ENCODE data around the gene TKT.

The TKT gene

DNA sequence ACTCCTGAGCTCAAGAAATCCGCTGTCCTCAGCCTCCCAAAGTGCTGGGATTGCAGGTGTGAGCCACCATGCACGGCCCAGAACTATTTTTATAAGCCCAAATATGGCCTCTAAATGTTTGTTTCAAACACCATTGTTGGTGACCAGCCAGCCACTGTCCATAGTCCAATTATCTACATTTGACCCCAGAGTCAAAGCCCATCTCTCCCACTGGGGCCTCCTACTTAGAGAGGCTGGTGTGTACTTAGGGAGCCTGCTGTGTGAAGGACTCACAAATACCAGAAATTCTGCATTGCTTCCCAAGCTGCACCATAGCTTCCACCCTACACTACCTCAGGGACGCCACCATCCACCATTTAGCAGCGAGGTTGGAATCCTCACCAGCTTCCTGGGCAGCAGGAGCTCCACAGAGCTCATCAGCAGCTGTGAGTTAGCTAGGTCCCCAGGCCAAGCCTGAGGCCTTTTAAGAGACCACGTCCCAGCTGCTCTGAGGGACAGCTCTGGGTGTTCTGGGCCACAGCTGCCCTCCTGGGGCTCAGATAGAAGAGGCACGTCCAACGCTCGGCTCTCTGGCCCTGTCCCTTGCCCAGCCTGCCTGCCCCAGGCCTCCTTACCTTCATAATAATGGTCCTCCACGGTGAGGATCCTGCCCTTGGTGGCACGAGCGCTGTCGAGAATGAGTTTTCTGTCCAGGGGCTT lies 29.5 kb downstream of the TKT start:
- in situ Hi-C loops (cut with MboI; ENCODE audit: low sequenced_read_pairs), result no loop called here

DNA sequence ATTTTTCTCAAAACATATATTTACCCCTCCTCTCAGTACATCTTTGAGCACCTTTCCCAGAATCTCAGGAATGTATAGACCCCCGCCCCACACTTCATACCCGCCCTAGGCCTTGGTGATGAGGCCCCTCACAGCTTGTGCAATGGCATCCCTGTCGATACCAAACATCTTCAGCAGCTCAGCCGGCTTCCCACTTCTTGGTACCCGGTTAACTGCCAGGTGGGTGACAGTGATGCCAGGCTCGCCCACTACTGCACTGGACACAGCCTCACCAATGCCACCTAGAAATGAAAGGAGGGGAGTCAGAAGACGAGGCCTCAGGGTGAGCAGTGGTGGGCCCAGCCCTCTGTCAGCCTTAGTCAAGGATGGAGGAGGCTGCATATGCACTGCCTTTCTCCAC lies 30.2 kb downstream of the TKT start:
- in situ Hi-C loops (cut with MboI; ENCODE audit: low sequenced_read_pairs), result no loop called here

DNA sequence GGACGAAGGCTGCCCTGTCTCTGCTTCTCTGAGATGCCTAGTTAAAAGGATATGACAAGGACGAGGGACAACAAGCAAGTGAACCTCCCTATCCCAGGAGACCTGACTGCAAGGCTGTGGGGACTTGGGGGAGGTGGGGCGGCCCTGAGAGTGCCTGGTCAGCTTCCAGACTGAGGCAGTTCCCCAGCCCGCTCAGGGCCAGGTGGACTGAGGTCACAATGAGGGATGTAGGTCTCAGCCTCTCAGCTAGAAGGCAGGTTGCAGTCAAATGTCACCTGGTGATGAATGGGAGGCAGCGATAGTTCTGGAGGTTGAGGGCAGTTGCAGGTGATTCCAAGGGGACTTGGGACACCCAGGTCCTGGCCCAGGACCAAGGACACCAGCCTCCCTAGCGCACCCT lies 30.6 kb downstream of the TKT start:
- in situ Hi-C loops (cut with MboI; ENCODE audit: low sequenced_read_pairs), result no loop called here

DNA sequence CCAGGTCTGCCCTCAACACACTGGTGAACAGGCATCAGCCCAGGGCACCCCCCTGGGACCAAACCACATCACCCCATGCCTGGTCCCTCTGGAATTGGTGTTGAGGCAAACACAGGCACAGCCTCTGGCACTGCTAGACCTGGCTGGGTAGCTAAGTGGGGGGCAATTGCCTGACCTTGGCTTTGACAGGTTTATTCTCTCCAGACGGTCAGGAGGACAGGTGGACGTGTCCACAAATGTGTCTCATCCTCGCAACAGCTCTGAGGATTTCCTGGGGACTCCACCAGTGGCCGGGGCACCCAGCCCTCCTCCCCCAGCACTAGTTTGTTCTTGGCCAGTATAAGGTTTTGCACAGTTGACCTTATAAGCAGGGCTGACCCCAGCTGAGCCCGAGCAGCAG lies 31.3 kb downstream of the TKT start:
- in situ Hi-C loops (cut with MboI; ENCODE audit: low sequenced_read_pairs), result no loop called here

DNA sequence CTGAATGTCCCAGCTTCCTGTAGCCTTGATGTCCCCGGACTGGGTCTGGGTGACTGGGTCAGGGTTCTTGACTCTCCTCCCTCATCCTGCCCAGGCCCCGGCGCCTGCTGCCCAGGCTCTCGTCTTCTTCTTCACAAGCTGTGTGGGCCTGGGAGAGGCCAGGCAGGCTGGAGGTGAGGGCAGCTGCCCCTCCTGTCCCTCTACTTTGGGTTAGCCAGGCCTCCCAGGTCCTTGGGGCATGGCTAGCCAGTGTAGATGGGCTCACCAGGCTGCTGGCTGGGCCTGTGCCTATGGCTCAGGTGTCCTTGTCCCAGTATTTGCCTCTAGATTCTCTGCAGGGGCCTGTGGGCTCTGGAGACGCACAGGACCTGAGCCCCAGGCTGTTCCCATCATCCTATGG lies 31.8 kb downstream of the TKT start:
- in situ Hi-C loops (cut with MboI; ENCODE audit: low sequenced_read_pairs), result no loop called here

DNA sequence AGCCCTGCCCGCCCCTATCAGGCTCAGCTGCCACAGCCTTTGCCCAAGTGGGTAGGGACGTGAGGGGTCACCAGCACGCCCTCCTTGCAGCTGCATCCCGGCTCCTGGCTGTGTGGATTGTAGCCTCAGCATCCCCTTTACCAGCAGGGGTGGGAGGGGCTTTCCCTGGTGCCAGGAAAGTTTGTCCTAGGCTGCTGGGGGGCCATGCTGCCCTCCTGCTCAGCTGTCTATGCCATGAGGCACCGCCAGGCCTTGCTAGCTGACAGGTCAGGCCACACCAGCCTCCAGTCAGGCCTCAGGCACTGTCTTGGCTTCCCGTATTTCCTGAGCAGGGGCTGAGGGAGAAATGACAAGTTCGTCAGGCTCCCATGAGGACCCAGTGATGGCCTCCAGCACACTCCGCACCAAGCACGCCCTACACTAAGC lies 32.3 kb downstream of the TKT start:
- in situ Hi-C loops (cut with MboI; ENCODE audit: low sequenced_read_pairs), result no loop called here

DNA sequence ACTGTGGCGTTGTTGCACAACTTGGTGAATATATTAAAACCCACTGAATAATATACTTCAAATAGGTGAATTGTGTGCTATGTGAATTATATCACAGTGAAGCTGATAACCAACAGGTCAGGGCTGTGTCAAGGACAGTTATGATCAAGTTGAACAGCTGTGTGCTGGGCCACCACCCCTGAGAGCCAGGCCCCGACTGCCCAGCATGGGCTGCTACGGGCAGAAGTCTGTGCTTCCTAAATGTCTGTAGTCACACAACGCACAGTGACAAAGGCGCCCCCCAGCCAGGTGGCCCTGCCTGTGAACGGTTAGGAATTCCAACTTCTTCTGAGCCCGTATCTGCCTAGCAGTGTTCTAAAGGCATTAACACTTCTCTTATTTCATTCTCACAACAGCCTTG lies 32.8 kb downstream of the TKT start:
- in situ Hi-C loops (cut with MboI; ENCODE audit: low sequenced_read_pairs), result no loop called here

DNA sequence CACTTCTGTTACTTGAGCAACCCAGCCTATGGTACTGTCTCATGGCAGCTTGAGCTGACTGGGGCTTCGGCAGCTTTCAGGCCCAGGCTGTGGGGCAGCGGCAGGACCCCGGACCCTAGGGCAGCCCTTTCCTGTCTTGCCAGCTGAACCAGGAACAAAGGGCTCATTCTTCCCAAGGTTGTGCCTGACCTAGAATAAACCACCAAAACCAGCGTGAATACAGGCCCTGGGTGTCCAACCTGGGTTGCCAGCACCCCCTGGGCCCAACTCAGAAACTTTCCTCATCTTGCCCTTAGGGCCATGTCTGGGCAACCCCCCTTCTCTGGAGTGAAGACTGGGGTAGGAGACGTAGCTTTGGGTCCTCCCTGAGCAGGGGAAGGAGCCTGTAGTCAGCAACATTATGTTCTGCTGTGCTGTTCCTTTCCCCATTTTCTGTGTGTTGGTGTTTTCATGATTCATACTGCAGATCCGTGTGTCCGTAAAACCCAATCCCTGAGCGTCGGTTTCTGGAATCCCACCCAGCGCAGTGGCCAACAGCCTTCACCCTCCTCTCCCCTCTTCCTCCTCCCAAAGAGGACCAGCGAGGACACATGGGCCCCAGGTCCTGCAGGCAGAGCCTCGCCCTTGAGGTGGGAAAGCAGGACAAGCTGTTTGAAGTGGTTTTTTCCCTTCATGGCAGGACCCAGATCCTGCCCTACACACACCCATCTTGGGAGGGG lies 33.5 kb downstream of the TKT start:
- in situ Hi-C loops (cut with MboI; ENCODE audit: low sequenced_read_pairs), result no loop called here

DNA sequence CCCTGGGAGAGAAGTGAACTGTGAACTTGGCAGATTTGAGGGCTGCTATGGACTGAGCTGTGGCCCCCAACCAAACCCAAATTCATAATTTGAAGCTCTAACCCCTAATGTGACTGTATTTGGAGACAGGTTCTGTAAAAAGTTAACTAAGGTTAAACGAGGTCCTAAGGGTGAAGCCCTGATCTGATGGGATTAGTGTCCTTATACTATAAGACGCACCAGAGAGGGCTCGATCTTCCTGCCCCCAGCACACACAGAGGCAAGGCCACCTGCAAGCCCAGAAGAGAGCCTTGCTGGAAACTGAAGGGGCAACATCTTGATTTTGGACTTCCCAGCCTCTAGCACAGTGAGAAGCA lies 34.0 kb downstream of the TKT start:
- in situ Hi-C loops (cut with MboI; ENCODE audit: low sequenced_read_pairs), result no loop called here

DNA sequence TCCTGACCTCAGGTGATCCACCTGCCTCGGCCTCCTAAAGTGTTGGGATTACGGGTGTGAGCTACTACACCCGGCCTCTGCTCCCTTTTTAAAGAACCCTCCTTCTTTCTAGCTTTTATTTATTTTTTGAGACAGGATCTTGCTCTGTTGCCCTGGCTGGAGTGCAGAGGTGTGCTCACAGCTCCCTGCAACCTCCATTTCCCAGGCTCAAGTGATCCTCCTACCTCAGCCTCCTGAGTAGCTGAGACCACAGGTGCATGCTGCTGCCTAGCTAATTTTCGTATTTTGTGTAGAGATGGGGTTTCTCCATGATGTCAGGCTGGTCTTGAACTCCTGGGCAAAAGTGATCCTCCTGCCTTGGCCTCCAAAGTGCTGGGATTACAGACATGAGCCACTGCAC lies 34.5 kb downstream of the TKT start:
- in situ Hi-C loops (cut with MboI; ENCODE audit: low sequenced_read_pairs), result no loop called here

DNA sequence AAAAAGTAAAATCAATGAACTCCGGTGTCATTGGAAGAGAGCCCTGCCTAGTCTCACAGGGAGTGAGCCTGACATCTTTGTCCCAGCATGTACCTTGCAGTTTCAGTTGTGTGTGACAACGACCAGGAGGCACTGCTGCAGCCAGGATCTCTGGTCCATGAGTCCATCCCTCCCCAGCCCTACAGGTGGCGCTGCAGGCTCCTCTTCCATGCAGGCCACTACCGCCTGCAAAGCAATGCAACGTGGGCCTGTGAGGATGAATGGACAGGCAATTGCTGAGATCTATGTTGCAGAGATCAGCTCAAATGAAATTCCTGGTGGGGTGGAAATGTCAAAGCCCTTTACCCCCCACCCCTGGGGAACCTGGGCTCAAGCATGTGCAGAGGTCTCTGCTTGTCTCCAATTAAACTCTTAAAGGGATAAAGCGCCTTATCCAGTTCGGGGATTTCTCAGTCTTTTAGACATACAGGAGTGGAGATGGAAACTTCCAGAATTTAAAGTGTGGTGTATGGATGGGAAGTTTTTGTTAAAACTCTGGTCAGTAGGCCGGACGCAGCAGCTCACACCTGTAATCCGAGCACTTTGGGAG lies 35.8 kb downstream of the TKT start:
- in situ Hi-C loops (cut with MboI; ENCODE audit: low sequenced_read_pairs), result no loop called here

DNA sequence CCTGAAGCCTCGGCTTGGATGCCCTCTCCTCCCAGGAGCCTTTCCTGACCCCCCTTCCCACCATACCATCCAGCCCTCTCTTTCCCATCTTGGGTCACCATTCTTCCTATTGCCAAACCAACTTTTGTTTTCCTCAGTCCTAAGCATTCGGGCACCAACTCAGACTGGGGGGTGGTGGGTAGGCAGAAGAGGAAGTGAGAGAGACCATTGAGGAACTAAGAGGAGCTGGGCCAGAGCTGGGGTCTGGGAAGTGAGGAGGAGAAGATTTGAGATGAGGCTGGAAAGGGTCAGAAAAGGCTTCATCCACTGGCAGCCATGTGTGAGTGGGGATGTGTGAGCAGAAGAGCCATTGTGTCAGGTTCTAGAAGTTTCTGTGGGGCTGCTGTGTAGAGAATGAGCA lies 37.7 kb downstream of the TKT start:
- in situ Hi-C loops (cut with MboI; ENCODE audit: low sequenced_read_pairs), result no loop called here

DNA sequence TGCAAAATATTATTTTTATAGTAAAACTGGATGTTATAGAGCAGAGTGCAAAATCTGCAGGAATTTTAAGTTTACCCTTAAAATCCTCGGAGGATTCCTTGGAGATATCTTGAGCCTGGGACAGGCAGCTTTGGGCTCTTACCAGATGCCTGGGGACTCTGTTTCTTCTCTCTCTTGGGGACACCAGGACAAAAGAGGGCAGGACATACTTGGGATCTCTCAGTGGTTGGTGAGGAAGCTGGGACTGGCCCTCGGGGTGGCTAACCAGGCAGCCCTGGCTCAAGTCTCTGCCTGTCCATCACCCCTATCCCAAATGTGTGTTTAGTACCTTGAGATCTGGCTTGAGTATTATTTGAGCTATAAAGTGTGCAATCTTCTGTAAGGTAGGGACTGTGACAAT lies 38.6 kb downstream of the TKT start:
- in situ Hi-C loops (cut with MboI; ENCODE audit: low sequenced_read_pairs), result no loop called here

DNA sequence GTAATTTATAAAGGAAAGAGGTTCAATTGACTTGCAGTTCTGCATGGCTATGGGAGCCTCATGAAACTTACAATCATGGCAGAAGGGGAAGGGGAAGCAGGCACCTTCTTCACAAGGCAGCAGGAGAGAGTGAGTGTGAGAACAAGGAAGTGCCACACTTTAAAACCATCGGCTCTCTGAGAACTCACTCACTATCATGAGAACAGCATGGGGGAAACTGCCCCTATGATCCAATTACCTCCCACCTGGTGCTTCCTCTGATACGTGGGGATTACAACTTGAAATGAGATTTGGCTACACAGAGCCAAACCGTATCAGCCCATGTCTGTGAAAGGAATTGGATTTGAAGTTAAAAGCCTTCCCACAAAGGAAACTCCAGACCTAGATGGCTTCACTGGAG lies 39.1 kb downstream of the TKT start:
- in situ Hi-C loops (cut with MboI; ENCODE audit: low sequenced_read_pairs), result no loop called here

DNA sequence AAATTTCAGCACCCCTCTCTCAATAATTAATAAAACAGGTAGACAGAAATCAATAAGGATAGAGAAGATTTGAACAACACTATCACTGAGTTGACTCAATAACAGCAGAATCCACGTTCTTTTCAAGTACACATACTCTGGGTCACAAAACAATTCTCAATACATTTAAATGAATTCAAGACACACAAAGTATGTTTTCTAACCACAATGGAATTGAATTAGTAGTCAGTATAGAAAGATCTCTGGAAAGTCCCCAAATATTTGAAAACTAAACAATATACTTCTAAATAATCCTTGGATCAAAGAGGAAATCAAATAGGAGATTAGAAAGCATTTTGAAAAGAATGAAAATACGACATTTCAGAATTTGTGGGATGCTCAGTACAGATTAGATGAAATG lies 40.0 kb downstream of the TKT start:
- in situ Hi-C loops (cut with MboI; ENCODE audit: low sequenced_read_pairs), result no loop called here

DNA sequence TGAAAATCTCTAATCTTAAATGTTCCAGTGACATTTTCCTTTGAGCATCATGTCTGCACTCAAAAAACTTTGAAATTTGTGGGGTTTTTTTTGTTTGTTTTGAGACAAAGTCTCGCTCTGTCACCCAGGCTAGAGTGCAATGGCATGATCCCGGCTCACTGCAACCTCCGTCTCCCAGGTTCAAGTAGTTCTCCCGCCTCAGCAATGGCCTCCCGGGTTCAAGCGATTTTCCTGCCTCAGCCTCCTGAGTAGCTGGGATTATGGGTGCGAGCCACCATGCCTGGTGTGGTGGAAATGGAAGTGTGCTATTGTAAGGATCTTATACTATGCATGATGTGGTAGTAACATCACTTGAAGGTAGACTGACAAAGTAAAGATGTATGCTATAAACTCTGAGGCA lies 42.5 kb downstream of the TKT start:
- in situ Hi-C loops (cut with MboI; ENCODE audit: low sequenced_read_pairs), result no loop called here

DNA sequence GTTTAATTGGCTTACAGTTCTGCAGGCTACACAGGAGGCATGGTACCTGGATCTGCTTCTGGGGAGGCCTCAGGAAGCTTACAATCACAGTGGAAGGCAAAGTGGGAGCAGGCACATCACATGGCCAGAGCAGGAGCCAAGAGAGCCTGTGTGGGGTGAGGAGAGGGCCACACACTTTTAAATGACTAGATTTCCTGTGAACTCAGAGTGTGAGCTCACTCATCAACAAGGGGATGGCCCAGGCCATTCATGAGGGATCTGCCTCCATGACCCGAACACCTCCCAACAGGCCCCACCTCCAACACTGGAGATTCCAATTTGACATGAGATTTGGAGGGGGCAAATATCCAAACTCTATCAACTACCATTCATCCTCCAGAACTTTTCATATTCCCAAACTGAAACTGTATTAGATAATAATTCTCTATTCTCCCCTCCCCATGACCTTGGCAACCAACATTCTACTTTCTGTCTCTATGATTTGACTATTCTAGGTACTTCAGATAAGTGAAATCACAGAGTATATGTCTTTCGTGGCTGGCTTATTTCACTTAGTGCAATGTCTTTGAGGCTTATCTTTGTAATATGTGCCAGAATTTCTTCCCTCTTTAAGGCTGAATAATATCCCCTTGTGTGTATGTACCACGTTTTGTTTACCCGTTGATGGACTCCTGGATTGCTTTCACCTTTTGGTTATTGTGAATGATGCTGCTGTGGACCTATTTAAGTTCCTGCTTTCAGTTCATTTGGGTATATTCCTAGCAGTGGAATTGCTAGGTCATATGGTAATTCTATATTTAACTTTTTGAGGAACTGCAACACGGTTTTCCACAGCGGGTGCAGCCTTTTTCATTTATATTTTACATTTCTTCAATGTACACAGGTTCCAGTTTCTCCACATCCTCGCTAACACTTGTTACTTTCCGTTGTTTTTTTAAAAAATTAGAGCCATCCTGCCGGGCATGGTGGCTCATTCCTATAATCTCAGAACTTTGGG lies 43.8 kb downstream of the TKT start:
- in situ Hi-C loops (cut with MboI; ENCODE audit: low sequenced_read_pairs), result no loop called here

DNA sequence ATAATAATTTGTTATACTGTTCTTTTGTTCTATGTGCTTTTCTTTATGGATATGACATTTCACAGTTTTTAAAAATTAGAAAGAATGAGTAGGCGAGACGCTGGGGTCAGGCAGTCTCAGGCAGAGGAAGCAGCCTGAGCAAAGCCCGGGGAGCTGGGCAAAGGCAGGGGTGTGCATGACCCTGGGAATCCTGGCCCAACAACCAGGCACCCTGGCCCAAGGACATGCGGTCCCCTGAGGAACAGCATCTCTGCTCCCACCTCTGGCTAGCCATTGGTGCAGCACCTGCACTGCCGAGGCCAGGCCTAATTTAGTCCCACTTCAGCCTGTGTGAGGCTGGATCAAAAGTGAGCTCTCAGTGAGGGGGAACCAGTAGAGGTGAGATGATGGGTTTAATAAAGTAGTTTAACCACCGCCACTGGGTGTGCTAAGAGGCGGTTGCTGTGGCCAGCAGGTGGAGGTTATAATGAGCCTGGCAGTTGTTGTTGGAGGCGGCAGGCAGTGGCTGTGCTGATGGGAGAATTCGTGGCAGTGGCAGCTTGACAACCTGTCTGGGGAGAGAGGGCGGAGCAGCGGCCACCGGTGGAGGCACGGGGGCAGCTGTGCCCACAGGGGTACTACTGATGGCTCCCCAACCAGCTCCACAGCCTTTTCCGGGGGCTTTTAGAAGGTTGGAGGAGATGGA lies 53.3 kb downstream of the TKT start:
- in situ Hi-C loops (cut with MboI; ENCODE audit: low sequenced_read_pairs), result no loop called here

DNA sequence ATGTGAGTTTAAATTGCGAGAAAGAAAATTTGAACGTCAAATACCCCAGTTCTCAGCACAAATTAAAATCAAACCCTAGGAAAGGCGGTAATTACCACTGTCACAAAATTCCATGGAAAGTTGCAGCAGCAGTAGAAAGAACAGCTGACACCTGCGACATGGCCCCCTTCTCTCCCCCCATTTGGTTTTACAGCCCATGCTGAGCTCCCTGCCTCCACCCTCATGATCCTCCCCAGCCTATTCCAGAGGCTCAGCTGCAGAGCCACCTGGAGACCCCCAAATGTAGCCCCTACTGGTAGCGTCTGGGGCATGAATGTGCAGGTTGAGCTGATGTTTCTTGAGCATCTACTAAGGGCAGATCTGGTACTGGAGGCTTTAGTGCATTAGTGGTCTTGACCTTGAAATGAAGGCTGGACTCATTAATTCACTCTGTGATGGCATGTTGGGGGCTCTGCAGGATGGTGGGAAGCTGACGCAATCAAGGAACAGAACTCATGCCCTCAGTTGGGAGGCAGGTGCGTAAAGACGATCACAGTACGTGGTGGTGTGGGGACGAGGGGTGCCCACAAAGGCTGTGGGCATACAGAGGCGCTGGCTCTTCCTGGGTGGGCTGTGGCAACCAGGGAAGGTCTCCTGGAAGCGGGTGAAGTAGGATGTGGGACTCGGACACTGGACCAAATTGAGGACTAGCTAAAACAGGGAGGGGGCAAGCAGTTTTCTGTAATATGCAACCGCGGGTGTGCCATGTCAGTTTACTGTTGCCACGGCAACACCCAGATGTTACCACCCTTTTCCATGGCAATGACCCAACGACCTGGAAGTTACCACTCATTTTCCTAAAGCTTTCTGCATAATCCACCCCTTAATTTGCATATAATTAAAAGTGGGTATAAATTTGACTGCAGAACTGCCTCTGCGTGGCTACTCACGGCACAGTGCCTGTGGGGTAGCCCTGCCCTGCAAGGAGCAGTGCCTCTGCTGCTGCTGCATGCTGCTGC lies 55.0 kb downstream of the TKT start:
- in situ Hi-C loops (cut with MboI; ENCODE audit: low sequenced_read_pairs), result no loop called here
